Stimulated activated CD4-positive, alpha-beta T cell treated with anti-CD3 and anti-CD28 coated beads, Interleukin-12 subunit alpha, Interleukin-12 subunit beta, amount 100 ng/mL, for 48 hours (primary cell): ENCODE data around the gene OTOGL.
"Not testable (repeated sequence)": the region's sequence is repeated elsewhere in the genome, so short reads cannot be mapped to it uniquely, and the experiment has no call there.

Source experiments
- DNase-seq, 3 donors: peaks; one replicate each; pipeline ENCODE4 v3.0.0-alpha.2; 2020; ENCODE audit warnings: low read depth in 2 of 3, low spot score in 1 of 3

OTOGL gene

GRCh38 chr12:80129895-80130530 lies 30.7 kb downstream of the OTOGL start:
- no peak for DNase-seq

GRCh38 chr12:80135624-80136023 lies 36.3 kb downstream of the OTOGL start:
- no peak for DNase-seq

DNA sequence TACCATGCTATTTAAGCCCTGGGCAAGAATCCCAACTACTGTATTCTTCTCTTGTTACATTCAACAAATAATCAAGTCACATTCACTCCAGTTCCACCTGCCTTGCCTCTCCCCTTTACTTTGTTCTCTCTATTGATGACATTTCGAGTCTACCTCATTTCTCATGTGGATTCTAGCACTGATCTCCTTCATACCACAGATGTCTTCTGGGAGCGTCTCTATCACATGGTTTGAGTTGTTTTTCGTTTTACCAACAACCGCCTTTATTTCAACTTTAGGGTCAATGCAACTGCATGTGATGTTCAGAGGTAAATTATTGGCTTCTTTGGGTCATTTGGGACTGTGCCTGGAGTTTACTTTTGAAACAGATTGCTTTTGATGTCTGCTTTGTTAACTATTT lies 40.7 kb downstream of the OTOGL start:
- no peak for DNase-seq

- DNase-seq = no peak
These were observed 43.3 kb downstream of the OTOGL start for GRCh38 chr12:80142640-80143039.

- no peak for DNase-seq
These were observed 44.2 kb downstream of the OTOGL start for GRCh38 chr12:80143537-80143936.

GRCh38 chr12:80149547-80150313 lies 50.4 kb downstream of the OTOGL start:
- not testable (repeated sequence) for DNase-seq

DNA sequence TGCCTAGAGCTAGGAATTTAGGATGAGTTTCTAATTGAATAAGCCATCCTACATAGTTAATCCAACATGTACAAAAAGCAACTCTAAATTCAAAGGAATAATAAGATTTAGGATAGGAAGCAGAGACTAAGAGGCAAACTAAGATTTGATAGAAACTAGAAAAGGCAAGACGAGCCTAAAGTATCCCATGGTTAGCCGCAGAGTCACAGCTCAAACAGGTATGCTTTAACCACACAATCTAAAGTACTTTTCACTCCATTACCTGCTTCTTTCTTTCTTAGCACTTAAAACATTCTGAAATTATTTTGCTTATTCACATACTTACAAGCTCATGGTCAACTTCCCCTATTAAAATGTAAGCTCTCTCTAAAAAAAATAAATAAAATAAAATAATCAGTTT lies 51.8 kb downstream of the OTOGL start:
- no peak for DNase-seq

- no peak for DNase-seq
These were observed 54.9 kb downstream of the OTOGL start for GRCh38 chr12:80154261-80154660.

GRCh38 chr12:80156306-80156705 lies 57.0 kb downstream of the OTOGL start:
- no peak for DNase-seq

GRCh38 chr12:80157645-80158044 lies 58.3 kb downstream of the OTOGL start:
- no peak for DNase-seq

DNA sequence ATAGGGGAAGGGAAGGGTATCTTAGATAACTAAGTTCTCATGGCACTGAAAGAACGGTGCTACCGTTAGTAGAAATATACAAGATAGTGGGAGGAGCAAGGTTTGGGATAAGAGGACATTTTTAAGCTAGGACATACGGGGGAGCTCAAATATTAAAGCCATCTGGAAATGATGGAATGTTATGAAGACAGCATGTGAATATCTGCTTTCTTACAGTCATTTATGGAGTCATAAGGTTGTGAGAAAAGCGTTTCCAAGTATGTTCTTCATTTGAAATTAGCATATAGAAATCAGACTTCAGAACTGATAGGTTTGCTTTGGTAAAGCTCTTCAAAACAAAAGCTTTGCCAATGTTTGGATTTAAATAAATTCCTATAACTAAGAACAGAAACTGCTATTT lies 62.3 kb downstream of the OTOGL start:
- DNase-seq = no peak

DNA sequence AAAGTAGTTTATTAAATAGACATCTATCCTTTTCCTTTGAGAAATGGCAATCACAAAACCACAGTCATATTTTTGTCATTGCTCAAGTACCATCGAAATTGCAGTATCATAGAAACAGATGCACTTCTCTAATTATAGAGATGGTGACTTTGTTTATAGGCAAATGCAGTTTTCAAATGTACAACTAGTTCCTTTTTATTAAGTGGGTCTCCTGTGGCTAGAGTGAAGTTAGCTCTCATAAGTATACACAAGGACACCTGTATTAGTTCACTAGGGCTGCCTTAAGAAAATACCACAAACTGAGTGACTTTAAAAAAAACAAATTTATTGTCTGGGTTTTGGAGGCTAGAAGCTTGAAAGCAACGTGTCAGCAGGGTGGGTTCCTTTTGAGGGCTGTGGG lies 62.8 kb downstream of the OTOGL start:
- no peak for DNase-seq

GRCh38 chr12:80165746-80166145 lies 66.4 kb downstream of the OTOGL start:
- no peak for DNase-seq

DNA sequence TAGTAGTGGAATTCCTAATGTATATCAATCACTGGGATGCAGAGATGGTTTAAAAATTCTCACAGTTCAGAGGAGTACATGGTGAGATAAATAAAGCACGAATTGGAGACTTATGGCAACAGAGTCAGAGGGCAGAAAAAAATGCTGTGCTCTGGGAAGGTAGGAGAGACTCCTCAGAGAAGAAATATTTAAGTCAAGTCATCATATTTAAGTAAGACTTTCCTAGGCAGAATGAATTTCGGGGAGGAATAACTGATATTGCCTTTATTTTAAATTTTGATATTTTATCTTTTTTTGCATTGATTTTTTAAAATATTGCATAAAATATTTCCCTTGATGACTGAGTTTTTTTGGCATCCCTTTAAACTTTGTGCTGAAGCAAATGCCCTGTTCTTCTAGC lies 67.4 kb downstream of the OTOGL start:
- DNase-seq = no peak

GRCh38 chr12:80168936-80169335 lies 69.6 kb downstream of the OTOGL start:
- DNase-seq = no peak

DNA sequence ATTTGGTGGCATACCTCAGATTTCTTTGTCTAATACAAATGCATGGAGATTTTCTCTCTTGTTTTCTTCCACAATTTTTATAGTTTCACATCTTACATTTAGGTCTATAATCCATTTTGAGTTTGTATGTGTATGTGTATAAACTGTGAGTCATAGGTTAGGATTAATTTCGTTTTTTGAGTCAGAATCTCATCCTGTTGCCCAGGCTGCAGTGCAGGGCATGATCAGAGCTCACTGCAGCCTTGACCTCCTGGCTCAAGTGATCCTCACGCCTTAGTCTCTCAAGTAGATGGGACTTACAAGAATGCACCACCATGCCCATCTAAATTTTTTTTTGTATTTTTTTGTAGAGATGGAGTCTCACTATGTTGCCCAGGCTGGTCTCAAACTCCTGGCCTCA lies 71.6 kb downstream of the OTOGL start:
- no peak for DNase-seq

DNA sequence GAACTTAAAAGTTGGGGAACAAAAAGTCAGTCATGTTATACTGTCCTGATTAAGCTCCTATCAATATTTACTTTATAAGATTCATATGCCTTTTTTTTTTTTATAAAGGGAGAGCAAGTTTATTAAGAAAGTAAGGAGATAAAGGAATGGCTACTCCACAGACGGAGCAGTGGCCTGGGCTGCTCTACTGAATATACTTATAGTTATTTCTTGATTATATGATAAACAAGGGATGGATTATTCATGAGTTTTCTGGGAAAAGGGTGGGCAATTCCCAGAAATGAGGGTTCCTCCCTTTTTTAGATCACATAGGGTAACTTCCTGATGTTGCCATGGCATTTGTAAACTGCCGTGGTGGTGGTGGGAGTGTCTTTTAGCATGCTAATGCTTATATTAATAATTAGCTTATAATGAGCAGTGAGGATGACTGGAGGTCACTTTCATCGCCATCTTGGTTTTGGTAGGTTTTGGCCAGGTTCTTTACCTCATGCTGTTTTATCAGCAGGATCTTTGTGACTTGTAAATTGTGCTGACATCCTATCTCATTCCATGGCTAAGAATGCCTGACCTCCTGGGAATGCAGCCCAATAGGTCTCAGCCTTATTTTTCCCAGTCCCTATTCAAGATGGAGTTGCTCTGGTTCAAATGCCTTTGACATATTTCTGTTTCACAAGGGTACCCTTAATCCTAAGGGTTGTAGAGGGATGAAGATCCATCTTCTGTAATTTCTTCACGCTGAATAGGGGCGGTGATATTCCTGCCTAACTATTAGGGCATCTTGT lies 73.9 kb downstream of the OTOGL start:
- DNase-seq = no peak

DNA sequence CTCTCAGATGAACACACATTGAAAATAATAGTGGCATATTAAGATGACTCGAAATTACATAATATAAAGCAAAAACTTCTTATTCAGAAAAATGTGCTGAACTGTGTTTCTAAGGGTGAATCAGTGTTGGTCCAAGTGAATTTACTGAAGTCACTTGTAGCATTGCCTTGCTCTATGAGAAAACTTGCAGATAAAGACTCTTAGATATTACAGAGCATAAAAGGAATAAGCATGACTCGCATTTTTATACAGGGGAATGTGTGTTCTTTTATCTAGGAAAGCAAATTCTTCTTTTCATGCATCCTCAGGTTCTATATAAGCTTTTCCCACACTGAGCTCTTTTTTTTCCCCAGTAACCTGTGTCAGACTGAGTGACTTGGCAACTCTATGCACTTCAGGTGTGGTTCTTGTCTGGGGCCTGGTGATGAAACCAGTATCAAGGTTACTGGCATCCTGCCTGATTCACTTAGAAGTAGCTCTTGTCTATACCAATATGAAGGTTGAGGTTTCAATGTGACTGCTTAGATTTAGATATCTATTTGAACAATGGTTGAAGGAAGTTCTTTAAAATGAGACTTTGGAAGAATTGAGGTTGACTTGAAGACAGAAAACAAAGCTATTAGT lies 76.1 kb downstream of the OTOGL start:
- DNase-seq = no peak

DNA sequence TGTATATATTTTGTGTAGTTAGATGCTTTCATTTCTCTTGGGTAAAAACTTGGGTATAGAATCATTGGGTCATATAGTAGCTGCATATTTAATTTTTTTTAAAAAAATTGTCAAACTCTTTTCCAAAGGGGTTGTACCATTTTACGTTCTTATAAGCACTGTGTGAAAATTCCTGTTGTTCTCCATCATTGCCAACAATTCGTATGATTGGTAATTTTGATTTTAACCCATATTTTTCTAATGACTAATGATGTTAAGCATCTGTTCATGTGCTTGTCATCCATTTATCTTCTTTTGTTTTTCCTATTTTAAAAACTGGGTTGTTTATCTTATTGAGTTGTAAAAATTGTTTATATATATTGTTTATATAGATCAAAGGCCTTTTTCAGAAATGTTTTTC lies 77.4 kb downstream of the OTOGL start:
- no peak for DNase-seq

DNA sequence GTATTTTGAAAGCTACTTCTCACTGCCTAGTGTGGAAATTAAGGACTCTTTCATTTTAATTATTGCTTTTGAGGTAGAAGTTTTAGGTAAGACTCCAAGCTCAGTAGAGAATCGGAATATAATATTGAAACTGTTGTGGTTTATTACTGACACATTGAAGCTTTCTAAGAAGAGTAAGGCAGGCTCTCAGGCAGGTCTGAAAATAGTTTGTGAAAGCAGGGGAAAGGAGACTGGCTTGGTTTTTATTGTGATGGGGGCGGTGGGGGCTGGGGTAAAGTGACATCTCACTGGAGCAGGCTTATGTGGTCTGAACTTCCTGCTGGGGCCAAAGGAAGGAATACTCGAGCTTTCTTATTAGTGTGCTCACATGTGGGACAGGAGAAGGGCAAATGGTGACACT lies 79.5 kb downstream of the OTOGL start:
- no peak for DNase-seq

DNA sequence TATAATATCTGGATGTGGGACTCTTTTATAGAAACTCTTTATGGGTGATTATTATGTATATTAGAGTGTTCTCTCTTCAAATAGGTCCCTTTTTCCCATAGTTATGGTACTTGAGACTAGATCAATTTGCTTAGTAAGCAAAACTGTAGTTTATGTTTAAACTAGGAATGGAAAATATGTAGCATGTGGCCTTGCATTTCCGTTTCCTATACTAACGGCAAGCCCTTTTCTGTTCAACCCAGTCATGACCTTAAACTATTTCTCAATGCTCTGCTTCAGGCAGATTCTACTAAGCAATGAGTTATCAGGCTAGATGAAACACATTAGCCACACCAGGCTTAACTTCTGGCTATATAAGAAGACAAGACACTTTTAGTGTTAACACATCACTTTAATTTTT lies 84.6 kb downstream of the OTOGL start:
- DNase-seq = no peak

- no peak for DNase-seq
These were observed 85.6 kb downstream of the OTOGL start for GRCh38 chr12:80184926-80185325.
